H1 (cell line): ENCODE data around the gene RETSAT. TPM values are rescaled to one million over a fixed set of nuclear protein-coding genes. Genes with fewer than 3 reads are reported as not detected.
A peak's percentile ranks its signal among the peaks of the same experiment; 100 is the strongest.

Source experiments
- CTCF ChIA-PET: fragments of 300-600 bp; sonication (Branson Sonifier 250); formaldehyde crosslinking; loops from one replicate; lab custom pipeline; 2021; ENCODE audit not compliant: partially characterized antibody; lab: Charles Lee
- POLR2A ChIA-PET: fragments of 300-600 bp; sonication (Branson Sonifier 250); formaldehyde crosslinking; loops from one replicate; lab custom pipeline; 2021; ENCODE audit warnings: inconsistent platforms; ENCODE audit not compliant: partially characterized antibody; lab: Charles Lee
- DNase-seq, 2 experiments: peaks; one replicate each; pipeline versions ENCODE4 v3.0.0 to v3.0.0-alpha.2; 2010 to 2022; ENCODE audit warnings: low spot score in 2 of 2, low read depth in 1 of 2, mixed read lengths in 1 of 2
- FAIRE-seq: peaks from 2 replicates; lab custom pipeline; 2011; peaks lifted over from hg19 to GRCh38; lab: Jason Lieb, UNC
- H2AFZ ChIP-seq: 2 replicates; pipeline ENCODE4 v1.8.1; 2012; ENCODE audit warnings: low read length, inconsistent platforms
- H2AK5ac ChIP-seq: 2 replicates; pipeline ENCODE4 v1.6.1; 2013; ENCODE audit warnings: low read depth, low read length
- H2BK120ac ChIP-seq: replicated peaks from 2 replicates; pipeline ENCODE3; 2013; ENCODE audit warnings: low read depth, low read length, inconsistent platforms
- H2BK12ac ChIP-seq: 2 replicates; pipeline ENCODE4 v1.6.1; 2013; ENCODE audit warnings: low read depth, low read length
- H2BK15ac ChIP-seq: 2 replicates; pipeline ENCODE4 v1.6.1; 2013; ENCODE audit warnings: low read length
- H2BK20ac ChIP-seq: 2 replicates; pipeline ENCODE4 v1.6.1; 2013; ENCODE audit warnings: low read length
- H2BK5ac ChIP-seq: 2 replicates; pipeline ENCODE4 v1.6.1; 2013; ENCODE audit warnings: low read depth, low read length
- H3K14ac ChIP-seq: 2 replicates; pipeline ENCODE4 v1.6.1; 2013; ENCODE audit warnings: inconsistent platforms; ENCODE audit not compliant: insufficient read length
- H3K18ac ChIP-seq: 2 replicates; pipeline ENCODE4 v1.6.1; 2013; ENCODE audit warnings: low read length; ENCODE audit errors: extremely low read depth
- H3K23ac ChIP-seq: 2 replicates; pipeline ENCODE4 v1.6.1; 2013; ENCODE audit warnings: inconsistent platforms; ENCODE audit not compliant: insufficient read length
- H3K23me2 ChIP-seq: 2 replicates; pipeline ENCODE4 v1.6.1; 2013; ENCODE audit warnings: low read depth, low read length
- H3K27ac ChIP-seq: 2 replicates; pipeline ENCODE4 v1.6.1; 2011; ENCODE audit warnings: low read depth, low read length, inconsistent platforms
- H3K27me3 ChIP-seq, 4 experiments: replicated peaks in 1 of 4; 1 replicate in 1 of 4; 2 replicates in 3 of 4; pipeline versions ENCODE4 v1.6.1 to v1.8.1; 2011 to 2013; ENCODE audit warnings: low read length in 3 of 4, mild to moderate bottlenecking in 3 of 4, inconsistent platforms in 2 of 4, mixed read lengths in 2 of 4, moderate library complexity in 1 of 4; ENCODE audit not compliant: control insufficient read depth in 3 of 4, insufficient read depth in 3 of 4; ENCODE audit errors: extremely low read depth in 1 of 4
- H3K36me3 ChIP-seq, 4 experiments: 2 replicates each; pipeline versions ENCODE4 v1.6.1 to v1.8.1; 2011 to 2013; ENCODE audit warnings: mild to moderate bottlenecking in 4 of 4, low read length in 3 of 4, moderate library complexity in 2 of 4, control low read depth in 1 of 4, inconsistent platforms in 1 of 4; ENCODE audit not compliant: insufficient read depth in 4 of 4, control insufficient read depth in 2 of 4
- H3K4ac ChIP-seq: replicated peaks from 2 replicates; pipeline ENCODE3; 2013; ENCODE audit warnings: low read length, low read depth, mixed read lengths, inconsistent platforms; ENCODE audit not compliant: insufficient read length
- H3K4me1 ChIP-seq, 4 experiments: replicated peaks in 1 of 4; 1 replicate in 1 of 4; 2 replicates in 3 of 4; pipeline versions ENCODE4 v1.6.1 to v1.8.1; 2011 to 2013; ENCODE audit warnings: low read length in 3 of 4, inconsistent platforms in 2 of 4, mixed read lengths in 1 of 4; ENCODE audit not compliant: insufficient read depth in 4 of 4, control insufficient read depth in 3 of 4
- H3K4me2 ChIP-seq, 2 experiments: 2 replicates each; pipeline versions ENCODE4 v1.6.1 to v1.8.1; 2011 to 2013; ENCODE audit warnings: low read depth in 2 of 2, low read length in 2 of 2, control low read depth in 1 of 2, inconsistent platforms in 1 of 2, mild to moderate bottlenecking in 1 of 2; ENCODE audit not compliant: insufficient read depth in 1 of 2
- H3K4me3 ChIP-seq, 4 experiments: fragments of 200-600, 300-600 bp in 1 of 4; sonication (generic), shearing (Covaris generic), sonication (Bioruptor Twin) in 1 of 4; 2 replicates each; pipeline versions ENCODE4 v1.5.1 to v1.8.1; 2011 to 2016; ENCODE audit warnings: low read length in 4 of 4, low read depth in 3 of 4, control low read depth in 2 of 4, inconsistent platforms in 2 of 4, mild to moderate bottlenecking in 2 of 4, mixed read lengths in 1 of 4, moderate library complexity in 1 of 4; ENCODE audit not compliant: insufficient read depth in 2 of 4; ENCODE audit errors: extremely low read depth in 1 of 4
- H3K56ac ChIP-seq: replicated peaks from 2 replicates; pipeline ENCODE3; 2013; ENCODE audit warnings: low read depth, mild to moderate bottlenecking, mixed read lengths, low read length, inconsistent platforms; ENCODE audit not compliant: insufficient read length
- H3K79me1 ChIP-seq: 2 replicates; pipeline ENCODE4 v1.6.1; 2013; ENCODE audit warnings: low read depth, low read length, control low read depth
- H3K79me2 ChIP-seq, 2 experiments: 2 replicates each; pipeline versions ENCODE4 v1.6.1 to v1.8.1; 2012 to 2013; ENCODE audit warnings: low read length in 2 of 2, mild to moderate bottlenecking in 2 of 2, inconsistent platforms in 1 of 2; ENCODE audit not compliant: insufficient read depth in 2 of 2, control insufficient read depth in 1 of 2
- H3K9ac ChIP-seq, 4 experiments: replicated peaks in 1 of 4; 1 replicate in 1 of 4; 2 replicates in 3 of 4; pipeline versions ENCODE4 v1.6.1 to v1.8.1; 2011 to 2013; ENCODE audit warnings: low read depth in 3 of 4, low read length in 3 of 4, control low read depth in 2 of 4, mild to moderate bottlenecking in 2 of 4, moderate library complexity in 2 of 4, inconsistent platforms in 1 of 4; ENCODE audit errors: extremely low read depth in 1 of 4
- H3K9me3 ChIP-seq, 2 experiments: 2 replicates each; pipeline versions ENCODE4 v1.6.1 to v1.8.1; 2012 to 2013; ENCODE audit warnings: mild to moderate bottlenecking in 2 of 2, moderate library complexity in 2 of 2, control low read depth in 1 of 2, inconsistent platforms in 1 of 2, low read depth in 1 of 2, low read length in 1 of 2, mixed read lengths in 1 of 2; ENCODE audit not compliant: insufficient read depth in 2 of 2
- H4K20me1 ChIP-seq, 2 experiments: replicated peaks in 1 of 2; 2 replicates each; pipeline versions ENCODE3 to v1.8.1; 2011 to 2013; ENCODE audit warnings: inconsistent platforms in 2 of 2, low read length in 2 of 2, mild to moderate bottlenecking in 1 of 2; ENCODE audit not compliant: insufficient read depth in 2 of 2, control insufficient read depth in 1 of 2
- H4K5ac ChIP-seq: 2 replicates; pipeline ENCODE4 v1.6.1; 2013; ENCODE audit warnings: low read length, low read depth, mixed read lengths, inconsistent platforms; ENCODE audit not compliant: insufficient read length
- H4K8ac ChIP-seq: 2 replicates; pipeline ENCODE4 v1.8.0; 2013; ENCODE audit warnings: mild to moderate bottlenecking, moderate library complexity, low read length, inconsistent platforms; ENCODE audit not compliant: insufficient read depth; ENCODE audit errors: extremely low read depth
- H4K91ac ChIP-seq: replicated peaks from 2 replicates; pipeline ENCODE3; 2013; ENCODE audit warnings: low read length, mixed read lengths, inconsistent platforms; ENCODE audit not compliant: insufficient read length
- CREB1 ChIP-seq: IDR thresholded peaks from 2 replicates; pipeline ENCODE4 v1.6.1; 2012; ENCODE audit warnings: inconsistent platforms
- HDAC2 ChIP-seq, 2 experiments: fragments of 300-600 bp in 1 of 2; sonication (generic) in 1 of 2; IDR thresholded peaks; 2 replicates each; pipeline ENCODE4 v1.6.1; 2011 to 2012; ENCODE audit warnings: low read depth in 2 of 2, low read length in 2 of 2, mild to moderate bottlenecking in 2 of 2, moderate library complexity in 2 of 2, borderline replicate concordance in 1 of 2, inconsistent platforms in 1 of 2
- MAX ChIP-seq: IDR thresholded peaks from 2 replicates; pipeline ENCODE4 v1.6.1; 2012; ENCODE audit warnings: inconsistent platforms
- POLR2A ChIP-seq, 2 experiments: IDR thresholded peaks; 1 replicate in 1 of 2; 2 replicates in 1 of 2; pipeline ENCODE4 v1.6.1; 2011; ENCODE audit warnings: low read depth in 2 of 2, low read length in 2 of 2, mild to moderate bottlenecking in 2 of 2; ENCODE audit errors: control extremely low read depth in 1 of 2
- SP2 ChIP-seq: IDR thresholded peaks from 2 replicates; pipeline ENCODE4 v1.6.1; 2012; ENCODE audit warnings: mild to moderate bottlenecking, low read length, inconsistent platforms
- TAF1 ChIP-seq: IDR thresholded peaks from 2 replicates; pipeline ENCODE4 v1.6.1; 2011; ENCODE audit warnings: mild to moderate bottlenecking, low read depth, low read length
- TCF12 ChIP-seq: IDR thresholded peaks from 2 replicates; pipeline ENCODE4 v1.6.1; 2011; ENCODE audit warnings: low read depth, mild to moderate bottlenecking, low read length
- WGBS, 2 experiments: shearing (Covaris generic) in 1 of 2; methylation state at CpG; one replicate each; pipeline versions ENCODE4 v1.1.6 to v1.1.7; 2013 to 2015; ENCODE audit warnings: low lambda C conversion rate in 2 of 2, mixed read lengths in 2 of 2, inconsistent platforms in 1 of 2, low coverage in 1 of 2, missing lambda C conversion rate in 1 of 2; ENCODE audit not compliant: insufficient replicate concordance in 2 of 2, insufficient coverage in 1 of 2, insufficient read length in 1 of 2; ENCODE audit errors: extremely low coverage in 1 of 2, missing lambda C conversion rate in 1 of 2; 5-methylcytosine and 5-hydroxymethylcytosine counted together
- long read RNA-seq, 2 experiments: library from RNA in 1 of 2; library from capped mRNA in 1 of 2; stranded (forward); transcript quantifications; one replicate each; pipeline ENCODE4 v2.0.0, GENCODE V29; 2021; ENCODE audit warnings: inconsistent platforms in 1 of 2
- polyA minus RNA-seq, 3 experiments: library from RNA; depleted of rRNA, polyadenylated mRNA; stranded (reverse); fragments of >200 nt; gene quantifications; 1 replicate in 2 of 3; 2 replicates in 1 of 3; pipeline ENCODE4 v1.2.3, GENCODE V29; 2011
- polyA plus RNA-seq, 7 experiments: library from polyadenylated mRNA; depleted of rRNA in 3 of 7; stranded (reverse) in 5 of 7; unstranded in 2 of 7; fragments of >200 nt in 5 of 7; fragments of 200-250 nt in 2 of 7; gene quantifications; 1 replicate in 5 of 7; 2 replicates in 1 of 7; 4 replicates in 1 of 7; pipeline versions ENCODE4 v1.2.1 to v1.2.3, GENCODE V29; 2011 to 2013; ENCODE audit warnings: missing spikeins in 2 of 7, mixed read lengths in 2 of 7
- total RNA-seq: library from RNA; stranded (reverse); fragmentation: NEBNext Ultra II Directional; extraction: Animal tissue kit (Norgen Biotek cat#: 25700); gene quantifications from 2 replicates; pipeline ENCODE4 v1.2.1, GENCODE V29; 2021

The RETSAT gene
- 13.6 and 15.8 TPM in 2 replicates for total RNA-seq
- 16.7 and 20.7 TPM in 2 replicates for polyA plus RNA-seq (2011; rRNA removed)
- polyA plus RNA-seq (2011; cell fraction: cytosol; rRNA removed), result 16.8 TPM
- 39.0 TPM for polyA plus RNA-seq (2011; cell fraction: nucleus; rRNA removed)
- polyA plus RNA-seq (2012, experiment 1 of 2), result 17.4 to 21.6 TPM (median 19.9 TPM) in 4 replicates
- 9.2 TPM for polyA plus RNA-seq (2012, experiment 2 of 2)
- polyA plus RNA-seq (2013, experiment 1 of 2), result 22.1 TPM
- 21.2 TPM for polyA plus RNA-seq (2013, experiment 2 of 2)
- 28.0 and 29.1 TPM in 2 replicates for polyA minus RNA-seq (2011; rRNA and poly(A)+ RNA removed)
- polyA minus RNA-seq (2011; cell fraction: cytosol; rRNA and poly(A)+ RNA removed), result 23.9 TPM
- polyA minus RNA-seq (2011; cell fraction: nucleus; rRNA and poly(A)+ RNA removed), result 15.0 TPM
- long read RNA-seq, experiment 1, transcript RETSAT-201 (11 exons, 3,100 nt), result major isoform, 5 of 12 reads
- long read RNA-seq, experiment 1, partial matches to known transcripts, result 5 of 12 reads
- long read RNA-seq, experiment 1, other reads (novel, unspliced or antisense), result 2 of 12 reads
- long read RNA-seq, experiment 2, partial matches to known transcripts, result 3 of 6 reads
- long read RNA-seq, experiment 2, other reads (novel, unspliced or antisense), result 1 of 6 reads

GRCh38 chr2:85354286-85355072 is at the start of gene RETSAT, which contains the start of gene ELMOD3:
Gene RETSAT, minus strand, starts transcription at chr2:85354528. Its CDS starts 21 bp downstream, at chr2:85354507.
Gene ELMOD3, plus strand, starts transcription at chr2:85354769. Its CDS starts 2,430 bp downstream, at chr2:85357199.
- POLR2A ChIA-PET, result interaction anchor here (0.6 to 4.5 kb wide), 25 partner anchors 8 to 300 kb away, joined by 3 to 23 read pairs (median 4); partner anchors contain the start of genes MAT2A, TGOLN2 and VAMP8
- peak within 1 kb of the TSS; percentile 85 to 96 for H3K4me2 ChIP-seq
- peak within 1 kb of the TSS; percentile 87 for H4K8ac ChIP-seq
- no peak within 1 kb of the TSS for H3K14ac ChIP-seq
- CTCF ChIA-PET, result interaction anchor here (1.2 to 2.6 kb wide), 4 partner anchors 9 to 196 kb away, joined by 3 to 11 read pairs (median 6); no protein-coding TSS in a partner anchor
- no peak within 1 kb of the TSS for H2BK120ac ChIP-seq
- H3K4me1 ChIP-seq, result peaks cover 0 to 3% (median 1%) of the 10 kb centered on the region in 4 experiments; a peak in 2 of 7 replicates
- DNase-seq (peak; percentile 92 to 96), FAIRE-seq (peak; percentile 60)
- peak within 1 kb of the TSS; percentile 57 for H4K91ac ChIP-seq
- H2BK20ac ChIP-seq, result no peak within 1 kb of the TSS
- H3K18ac ChIP-seq, result 0 out of 2 replicates have a peak within 1 kb of the TSS, but pooled peaks have one; percentile 72
- peaks cover 8% of the 10 kb centered on the region for H3K23me2 ChIP-seq
- no peak within 1 kb of the TSS for H3K23ac ChIP-seq
- WGBS, 2 experiments, result 5% methylated on average over 42 of the region's 42 CpGs; no CpG with 5 or more reads in 1 of the 2 experiments
- peaks cover 0 to 13% (median 0%) of the 10 kb centered on the region in 4 experiments; a peak in 2 of 8 replicates for H3K36me3 ChIP-seq
- peak within 1 kb of the TSS; percentile 7 for H3K4ac ChIP-seq
- H3K79me2 ChIP-seq, result no peaks in the 10 kb centered on the region
- H2AK5ac ChIP-seq, result no peak within 1 kb of the TSS
- no peak within 1 kb of the TSS for H2BK12ac ChIP-seq
- H2AFZ ChIP-seq, result peak within 1 kb of the TSS; percentile 96
- H2BK5ac ChIP-seq, result no peak within 1 kb of the TSS
- no peaks in the 10 kb centered on the region for H3K9me3 ChIP-seq
- H3K79me1 ChIP-seq, result no peaks in the 10 kb centered on the region
- H3K9ac ChIP-seq, result peak within 1 kb of the TSS in 3 of 4 experiments; percentile 61 to 77 (median 61); a peak in 6 of 7 replicates
- no peak within 1 kb of the TSS for H3K56ac ChIP-seq
- no peak within 1 kb of the TSS for H3K27ac ChIP-seq
- peak within 1 kb of the TSS; percentile 5 for H4K5ac ChIP-seq
- peak within 1 kb of the TSS; percentile 83; the same call in 1 of the 2 replicates for H2BK15ac ChIP-seq
- H3K4me3 ChIP-seq, result peak within 1 kb of the TSS; percentile 75 to 96 (median 90)
- no peaks in the 10 kb centered on the region for H4K20me1 ChIP-seq
- H3K27me3 ChIP-seq, result no peaks in the 10 kb centered on the region
- TF ChIP-seq TCF12, result 0 out of 2 replicates have a peak, but pooled peaks have one; percentile 24
- TF ChIP-seq SP2, result no peak
- TF ChIP-seq HDAC2 (IDR thresholded peaks at IDR 0.05; ENCODE audit: borderline replicate concordance in 1 of 2, low read depth in 2 of 2, low read length in 2 of 2), result no peak
- 0 out of 2 replicates have a peak, but pooled peaks have one; percentile 31 for TF ChIP-seq MAX
- peak; percentile 99 for TF ChIP-seq TAF1
- TF ChIP-seq CREB1, result no peak; the same call in 1 of the 2 replicates
- TF ChIP-seq POLR2A (IDR thresholded peaks at IDR 0.05; ENCODE audit: control extremely low read depth in 1 of 2, low read depth in 2 of 2, low read length in 2 of 2), result peak in 1 of 2 experiments; percentile 93; a peak in 2 of 3 replicates
